ENCODE measurements around the gene UBASH3A. TPM values are rescaled to one million over a fixed set of nuclear protein-coding genes. Genes with fewer than 3 reads are reported as not detected.

UBASH3A gene
- total RNA-seq, 1 donor: not detected

DNA sequence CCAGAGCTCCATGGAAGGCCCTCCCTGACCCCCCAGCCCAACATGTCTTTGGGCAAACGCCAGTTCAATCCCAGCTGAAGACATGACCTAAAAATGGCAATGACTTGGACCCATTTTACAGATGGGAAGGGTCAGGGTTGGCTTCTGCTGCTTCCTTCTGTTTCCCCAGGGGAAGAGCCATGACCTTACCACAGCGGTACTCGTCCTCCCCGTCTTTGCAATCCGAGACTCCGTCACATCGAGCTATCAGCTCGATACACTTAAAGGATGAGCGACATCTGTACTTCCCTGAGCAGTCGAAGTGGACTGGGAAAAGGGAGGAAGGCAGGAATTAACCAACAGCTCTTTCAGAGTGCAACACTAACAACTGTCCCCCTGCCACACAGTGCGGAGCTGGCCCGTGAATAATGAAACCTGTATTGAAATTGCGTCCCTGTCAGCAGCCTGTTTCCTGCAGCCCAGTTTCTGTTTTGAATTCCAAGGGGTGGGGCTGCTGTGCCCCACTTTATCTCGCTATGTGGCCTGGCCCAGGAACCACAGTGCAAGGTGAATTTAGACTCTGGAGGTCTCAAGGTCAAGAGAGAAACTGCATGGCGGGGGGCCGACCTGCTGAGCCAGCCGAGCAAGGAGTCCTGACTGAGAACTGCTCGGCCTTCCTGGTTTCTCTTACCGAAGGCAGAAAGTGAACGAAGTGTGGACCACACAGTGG is 14.8 kb upstream of the UBASH3A start:
- H3K4me3 ChIP-seq (ENCODE audit: low read depth, low read length): no peak overlapping the region
- DNase-seq (ENCODE audit: low read depth): no peak
- TF ChIP-seq, protein P1, sequence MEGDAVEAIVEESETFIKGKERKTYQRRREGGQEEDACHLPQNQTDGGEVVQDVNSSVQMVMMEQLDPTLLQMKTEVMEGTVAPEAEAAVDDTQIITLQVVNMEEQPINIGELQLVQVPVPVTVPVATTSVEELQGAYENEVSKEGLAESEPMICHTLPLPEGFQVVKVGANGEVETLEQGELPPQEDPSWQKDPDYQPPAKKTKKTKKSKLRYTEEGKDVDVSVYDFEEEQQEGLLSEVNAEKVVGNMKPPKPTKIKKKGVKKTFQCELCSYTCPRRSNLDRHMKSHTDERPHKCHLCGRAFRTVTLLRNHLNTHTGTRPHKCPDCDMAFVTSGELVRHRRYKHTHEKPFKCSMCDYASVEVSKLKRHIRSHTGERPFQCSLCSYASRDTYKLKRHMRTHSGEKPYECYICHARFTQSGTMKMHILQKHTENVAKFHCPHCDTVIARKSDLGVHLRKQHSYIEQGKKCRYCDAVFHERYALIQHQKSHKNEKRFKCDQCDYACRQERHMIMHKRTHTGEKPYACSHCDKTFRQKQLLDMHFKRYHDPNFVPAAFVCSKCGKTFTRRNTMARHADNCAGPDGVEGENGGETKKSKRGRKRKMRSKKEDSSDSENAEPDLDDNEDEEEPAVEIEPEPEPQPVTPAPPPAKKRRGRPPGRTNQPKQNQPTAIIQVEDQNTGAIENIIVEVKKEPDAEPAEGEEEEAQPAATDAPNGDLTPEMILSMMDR (IDR thresholded peaks at IDR 0.05; ENCODE audit: insufficient read depth, low read depth, low read length): no peak

DNA sequence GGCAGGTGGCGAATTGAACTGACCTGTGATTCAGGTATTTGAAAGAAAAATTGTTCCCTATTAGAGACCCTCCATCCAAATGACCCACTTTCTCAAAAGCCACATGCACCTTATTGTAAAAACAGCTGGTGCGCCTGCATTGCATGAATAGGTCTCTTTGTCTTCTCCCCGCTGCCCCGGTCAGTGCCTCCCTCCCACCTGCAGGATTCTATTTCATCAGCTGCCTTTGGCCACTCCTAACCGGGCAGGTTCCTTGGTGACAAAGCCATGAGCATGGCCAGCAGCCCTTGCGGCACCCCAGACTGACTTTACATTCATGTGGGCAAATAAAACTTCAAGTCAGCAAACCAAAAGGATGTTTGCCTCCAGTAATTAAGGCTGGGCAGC is 14.3 kb upstream of the UBASH3A start:
- TF ChIP-seq, protein P1 (IDR thresholded peaks at IDR 0.05; ENCODE audit: insufficient read depth, low read depth, low read length): no peak
- no peak for DNase-seq (ENCODE audit: low read depth)
- no peak overlapping the region for H3K4me3 ChIP-seq (ENCODE audit: low read depth, low read length)

DNA sequence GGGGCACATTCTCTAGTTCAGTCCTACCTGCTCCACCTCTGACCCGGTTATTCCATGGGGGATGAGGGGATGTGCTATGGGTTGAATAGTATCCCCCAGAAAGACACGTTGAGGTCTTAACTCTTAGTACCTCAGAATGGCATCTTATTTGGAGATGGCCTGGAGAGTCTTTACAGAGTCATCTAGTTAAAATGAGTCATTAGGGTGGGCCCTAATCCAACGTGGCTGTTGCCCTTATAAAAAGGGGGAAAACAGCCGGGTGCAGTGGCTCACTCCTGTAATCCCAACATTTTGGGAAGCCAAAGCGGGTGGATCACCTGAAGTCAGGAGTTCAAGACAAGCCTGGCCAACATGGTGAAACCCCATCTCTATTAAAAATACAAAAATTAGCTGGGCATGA is 13.5 kb upstream of the UBASH3A start:
- no peak for DNase-seq (ENCODE audit: low read depth)
- H3K4me3 ChIP-seq (ENCODE audit: low read depth, low read length): no peak overlapping the region
- TF ChIP-seq, protein P1 (IDR thresholded peaks at IDR 0.05; ENCODE audit: insufficient read depth, low read depth, low read length): no peak

DNA sequence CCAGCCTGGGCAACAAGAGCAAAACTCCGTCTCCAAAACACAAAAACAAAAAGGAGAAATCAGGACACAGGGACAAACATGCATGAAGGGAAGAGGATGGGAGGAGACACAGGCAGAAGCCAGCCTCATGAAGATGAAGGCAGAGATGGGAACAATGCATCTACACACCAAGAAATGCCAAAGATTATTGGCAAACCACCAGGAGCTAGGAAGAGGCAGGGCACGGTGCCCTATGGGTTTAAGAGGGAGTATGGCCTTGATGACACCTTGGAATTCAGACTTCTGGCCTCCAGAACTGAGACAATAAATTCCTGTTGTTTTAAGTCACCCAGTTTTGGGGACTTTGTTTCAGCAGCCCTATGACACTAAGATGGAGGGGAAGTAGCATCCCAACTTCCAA is 13.0 kb upstream of the UBASH3A start:
- TF ChIP-seq, protein P1 (IDR thresholded peaks at IDR 0.05; ENCODE audit: insufficient read depth, low read depth, low read length): no peak
- no peak for DNase-seq (ENCODE audit: low read depth)
- no peak overlapping the region for H3K4me3 ChIP-seq (ENCODE audit: low read depth, low read length)

DNA sequence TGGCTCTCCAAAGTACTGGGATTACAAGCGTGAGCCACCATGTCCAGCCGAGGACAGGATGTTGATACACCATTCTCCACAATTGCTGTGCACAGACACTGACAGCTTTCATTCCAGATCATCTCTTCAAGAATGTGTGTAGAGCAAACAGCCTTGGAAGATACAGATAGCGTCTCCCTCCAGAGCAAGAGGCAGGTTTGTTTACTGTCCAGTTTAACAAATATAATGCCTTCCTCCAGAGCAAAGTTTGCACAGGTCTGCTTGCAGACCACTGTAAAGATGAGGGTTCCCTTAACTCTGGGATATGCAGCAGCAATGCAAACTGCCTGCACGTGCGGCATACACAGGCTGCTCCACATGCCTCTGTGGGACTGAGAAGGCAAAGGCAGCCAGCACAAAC is 12.4 kb upstream of the UBASH3A start:
- TF ChIP-seq, protein P1 (IDR thresholded peaks at IDR 0.05; ENCODE audit: insufficient read depth, low read depth, low read length): no peak
- no peak for DNase-seq (ENCODE audit: low read depth)
- no peak overlapping the region for H3K4me3 ChIP-seq (ENCODE audit: low read depth, low read length)

DNA sequence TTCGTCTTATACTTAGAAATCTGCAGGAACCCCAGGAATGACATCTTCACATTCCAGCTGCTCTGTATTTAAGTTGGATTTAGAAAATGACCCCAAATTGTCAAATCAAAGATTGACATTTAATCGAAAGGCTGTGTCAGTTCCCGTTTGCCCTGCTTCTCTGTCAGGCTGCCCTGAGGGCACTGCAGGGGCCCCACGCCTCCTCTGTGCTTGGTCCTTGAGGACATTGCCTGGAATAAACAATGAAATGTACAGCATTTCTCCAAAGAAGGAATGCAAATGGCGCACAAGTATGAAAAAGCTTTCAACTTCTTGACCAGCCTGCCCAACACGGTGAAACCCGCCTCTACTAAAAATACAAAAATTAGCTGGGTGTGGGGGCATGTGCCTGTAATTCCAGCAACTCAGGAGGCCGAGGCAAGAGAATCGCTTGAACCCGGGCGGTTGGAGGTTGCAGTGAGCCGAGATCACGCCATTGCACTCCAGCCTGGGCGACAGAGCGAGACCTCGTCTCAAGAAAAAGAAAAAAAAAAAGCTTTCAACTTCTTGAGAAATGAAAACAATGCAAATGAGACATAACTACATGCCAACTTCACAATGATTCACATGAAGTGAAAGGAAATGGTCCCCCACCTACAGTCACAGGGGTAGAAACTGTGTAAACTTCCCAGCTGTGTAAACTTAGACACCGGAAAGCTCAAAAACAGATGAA is 10.8 kb upstream of the UBASH3A start:
- TF ChIP-seq, protein P1 (IDR thresholded peaks at IDR 0.05; ENCODE audit: insufficient read depth, low read depth, low read length): no peak
- DNase-seq (ENCODE audit: low read depth): no peak
- no peak overlapping the region for H3K4me3 ChIP-seq (ENCODE audit: low read depth, low read length)

Data from fibroblast of villous mesenchyme (primary cell).